GM10248 (cell line): ENCODE results near the gene LTBR.

Experiments used
- CTCF ChIA-PET: fragments of 300-600 bp; sonication (Branson Sonifier 250); formaldehyde crosslinking; extraction: SDS; loops from one replicate; lab custom pipeline; 2021; ENCODE audit warnings: antibody characterized with exemption; lab: Yijun Ruan, JAX
- POLR2A ChIA-PET: fragments of 350-650 bp; sonication (Branson Sonifier 250); formaldehyde crosslinking; extraction: SDS; loops from one replicate; lab custom pipeline; 2020; ENCODE audit warnings: antibody characterized with exemption; lab: Yijun Ruan, JAX
- DNase-seq: peaks from one replicate; pipeline ENCODE4 v3.0.0; 2012; ENCODE audit errors: extremely low spot score
- CTCF ChIP-seq: IDR thresholded peaks from 2 replicates; pipeline ENCODE4 v1.5.1; 2012; ENCODE audit warnings: mild to moderate bottlenecking, low read depth; ENCODE audit errors: extremely low read depth, missing control alignments, control extremely low read depth

Gene LTBR

GRCh38 chr12:6383572-6384498 lies at the start of gene LTBR:
LTBR (plus strand) TSS chr12:6384162; CDS start chr12:6384359, 197 bp downstream.
- TF ChIP-seq CTCF = no peak
- ChIA-PET POLR2A (no interaction called here), CTCF (interaction anchor here (1.5 kb wide), 1 partner anchor 14 kb away, joined by 4 read pairs; no protein-coding TSS in a partner anchor)
- DNase-seq = peak; percentile 36

- CTCF ChIA-PET = interaction anchor here (1.1 to 3.7 kb wide), 6 partner anchors 8 to 131 kb away, joined by 3 to 24 read pairs (median 10); no protein-coding TSS in a partner anchor
- no peak for DNase-seq
- POLR2A ChIA-PET = no interaction called here
- TF ChIP-seq CTCF = no peak
Observed at GRCh38 chr12:6334359-6334758, 49.6 kb upstream of the LTBR start.

GRCh38 chr12:6334940-6335450 lies 49.0 kb upstream of the LTBR start:
- DNase-seq = no peak
- no peak for TF ChIP-seq CTCF
- ChIA-PET POLR2A (interaction anchor here (2.1 kb wide), 1 partner anchor 199 kb away, joined by 7 read pairs; the partner anchor contains the start of gene GAPDH), CTCF (interaction anchor here (0.7 to 3.7 kb wide), 14 partner anchors 9 to 203 kb away, joined by 3 to 24 read pairs (median 5); partner anchors contain the start of gene MRPL51)

GRCh38 chr12:6335451-6336078 lies 48.4 kb upstream of the LTBR start:
- peak; percentile 92 for DNase-seq
- ChIA-PET CTCF (interaction anchor here (0.7 to 3.7 kb wide), 16 partner anchors 10 to 202 kb away, joined by 3 to 24 read pairs (median 4); partner anchors contain the start of gene MRPL51), POLR2A (interaction anchor here (1.0 to 2.1 kb wide), 3 partner anchors 135 to 532 kb away, joined by 3 to 9 read pairs (median 7); partner anchors contain the start of genes GAPDH, TPI1 and VAMP1)
- peak; percentile 73 for TF ChIP-seq CTCF

- ChIA-PET CTCF (interaction anchor here (0.9 to 3.7 kb wide), 15 partner anchors 9 to 276 kb away, joined by 3 to 24 read pairs (median 5); partner anchors contain the start of gene MRPL51), POLR2A (interaction anchor here (0.5 to 2.1 kb wide), 4 partner anchors 135 to 531 kb away, joined by 3 to 9 read pairs (median 6); partner anchors contain the start of genes GAPDH, TPI1 and VAMP1)
- DNase-seq = peak; percentile 63
- no peak for TF ChIP-seq CTCF
Observed at GRCh38 chr12:6336079-6336888, 47.7 kb upstream of the LTBR start.
